HG02852 (cell line): ENCODE results near the gene OR4A16.

ENCODE experiments used
- ATAC-seq: cut with Tn5 transposase; IDR thresholded peaks from one replicate; pipeline ENCODE4 v1.9.1; 2021; ENCODE audit warnings: mild to moderate bottlenecking, moderate library complexity; ENCODE audit not compliant: unreplicated experiment

The OR4A16 gene

GRCh38 chr11:55342901-55343300 is at the start of gene OR4A16:
Gene OR4A16, plus strand, starts transcription at chr11:55343201. Its CDS starts 0 bp downstream, at chr11:55343201.
- no peak for ATAC-seq

- ATAC-seq, result no peak
These were observed 18.5 kb upstream of the OR4A16 start for GRCh38 chr11:55324500-55324899.

DNA sequence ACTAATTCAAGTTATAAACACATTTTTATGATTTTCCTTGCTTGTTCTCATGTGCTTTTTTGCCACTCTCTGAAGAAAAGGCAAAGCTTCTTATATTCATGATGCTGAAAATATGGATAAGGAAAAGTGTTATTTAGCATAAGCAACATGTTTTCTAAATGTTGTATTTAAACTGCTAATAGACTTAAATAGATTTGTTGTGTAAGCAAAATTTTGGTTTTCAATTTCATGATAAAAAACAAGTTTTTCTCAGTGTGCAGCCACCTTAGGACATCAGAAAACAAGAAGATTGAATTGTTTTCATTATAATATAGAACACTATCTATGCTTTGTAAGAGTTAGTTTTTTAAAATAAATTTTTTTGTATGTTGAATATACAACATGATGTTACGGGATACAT is 2.3 kb downstream of the OR4A16 start:
- no peak for ATAC-seq

DNA sequence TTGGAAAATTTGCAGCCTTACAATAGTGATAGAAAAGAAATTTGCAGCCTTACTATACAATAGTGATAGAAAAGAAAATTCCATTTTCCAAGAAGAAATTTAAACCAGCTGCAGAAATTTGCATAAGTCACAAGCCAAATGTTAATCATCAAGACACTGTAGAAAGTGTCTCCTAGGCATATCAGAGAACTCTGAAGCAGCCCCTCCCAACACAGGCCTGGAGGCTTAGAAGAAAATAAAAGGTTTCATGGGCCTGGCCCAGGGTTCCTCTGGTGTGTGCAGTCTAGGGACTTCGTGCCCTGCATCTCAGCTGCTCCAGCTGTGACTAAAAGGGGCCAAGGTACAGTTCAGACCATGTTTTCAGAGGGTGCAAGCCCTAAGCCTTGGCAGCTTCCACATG is 6.0 kb downstream of the OR4A16 start:
- ATAC-seq, result no peak

DNA sequence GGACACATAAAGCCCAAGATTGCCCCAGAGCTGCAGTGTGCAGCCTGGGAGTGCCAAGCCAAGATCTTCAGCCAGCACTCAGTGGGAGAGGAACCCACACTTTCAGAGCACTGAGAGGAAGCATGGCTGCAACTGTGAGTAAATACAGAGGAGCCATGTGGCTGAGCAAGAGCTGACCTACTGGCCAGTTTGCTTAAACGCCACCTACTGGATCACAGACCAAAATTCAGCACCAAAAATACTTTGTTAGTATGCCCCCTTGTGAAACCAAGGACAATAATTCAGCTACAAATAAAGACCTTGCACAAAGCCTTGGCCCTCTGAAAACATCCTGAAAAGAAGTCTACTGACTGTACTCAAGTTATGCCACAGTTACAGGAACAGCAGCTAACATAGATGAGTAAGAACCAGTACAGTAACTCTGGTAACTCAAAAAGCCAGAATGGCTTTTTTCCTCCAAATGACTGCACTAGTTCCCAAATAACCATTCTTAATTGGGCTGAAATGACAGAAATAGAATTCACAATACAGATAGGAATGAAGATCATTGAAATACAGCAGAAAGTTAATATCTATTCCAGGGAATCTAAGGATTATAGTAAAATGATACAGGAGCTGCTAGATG is 14.7 kb downstream of the OR4A16 start:
- ATAC-seq, result no peak

DNA sequence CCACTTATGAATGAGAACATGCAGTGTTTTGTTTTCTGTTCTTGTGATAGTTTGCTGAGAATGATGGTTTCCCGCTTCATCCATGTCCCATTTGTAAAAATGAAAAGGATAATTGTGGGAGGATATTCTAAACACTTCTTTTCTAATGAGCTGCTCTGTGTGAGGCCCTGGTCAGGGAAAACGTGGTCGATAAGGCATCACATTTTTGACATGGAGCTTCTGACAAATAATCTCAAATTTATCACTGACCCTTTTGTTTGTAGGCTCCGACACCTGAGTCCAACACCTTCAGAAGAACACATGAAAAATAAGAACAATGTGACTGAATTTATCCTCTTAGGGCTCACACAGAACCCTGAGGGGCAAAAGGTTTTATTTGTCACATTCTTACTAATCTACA is 24.7 kb downstream of the OR4A16 start, which contains the start of gene OR4A15:
TSS of gene OR4A15 (plus strand) at position 301 of the 400 bp plus-strand sequence. CDS start at position 301, 0 bp downstream.
- ATAC-seq, result no peak
